HEK293T (cell line): ENCODE measurements around the gene TMC1.

ENCODE experiments used
- BHLHE40 ChIP-seq: fragments of 450-650 bp; IDR thresholded peaks from 2 replicates; pipeline ENCODE4 v1.6.1; 2016; ENCODE audit warnings: mild to moderate bottlenecking, moderate library complexity, borderline replicate concordance
- ELF4 ChIP-seq: fragments of 450-650 bp; IDR thresholded peaks from 2 replicates; pipeline ENCODE4 v1.6.1; 2017; ENCODE audit warnings: antibody characterized with exemption
- FOXA1 ChIP-seq: fragments of 450-650 bp; IDR thresholded peaks from 2 replicates; pipeline ENCODE4 v1.6.1; 2016; ENCODE audit warnings: mild to moderate bottlenecking
- FOXM1 ChIP-seq: fragments of 450-650 bp; IDR thresholded peaks from 2 replicates; pipeline ENCODE4 v1.6.1; 2017; ENCODE audit warnings: mild to moderate bottlenecking, borderline replicate concordance
- NFRKB ChIP-seq: fragments of 450-650 bp; IDR thresholded peaks from 2 replicates; pipeline ENCODE4 v1.6.1; 2016; ENCODE audit warnings: mild to moderate bottlenecking, moderate library complexity
- SP1 ChIP-seq: fragments of 450-650 bp; IDR thresholded peaks from 2 replicates; pipeline ENCODE4 v1.6.1; 2017
- SUZ12 ChIP-seq: fragments of 450-650 bp; IDR thresholded peaks from 2 replicates; pipeline ENCODE4 v1.6.1; 2016; ENCODE audit warnings: mild to moderate bottlenecking
- TARDBP ChIP-seq: fragments of 450-650 bp; IDR thresholded peaks from 2 replicates; pipeline ENCODE4 v1.6.1; 2016
- ZNF384 ChIP-seq: fragments of 450-650 bp; IDR thresholded peaks from 2 replicates; pipeline ENCODE4 v1.6.1; 2016
- TF ChIP-seq, protein P1 (sequence below): fragments of 450-650 bp; IDR thresholded peaks from 2 replicates; pipeline ENCODE4 v1.6.1; 2016

DNA sequence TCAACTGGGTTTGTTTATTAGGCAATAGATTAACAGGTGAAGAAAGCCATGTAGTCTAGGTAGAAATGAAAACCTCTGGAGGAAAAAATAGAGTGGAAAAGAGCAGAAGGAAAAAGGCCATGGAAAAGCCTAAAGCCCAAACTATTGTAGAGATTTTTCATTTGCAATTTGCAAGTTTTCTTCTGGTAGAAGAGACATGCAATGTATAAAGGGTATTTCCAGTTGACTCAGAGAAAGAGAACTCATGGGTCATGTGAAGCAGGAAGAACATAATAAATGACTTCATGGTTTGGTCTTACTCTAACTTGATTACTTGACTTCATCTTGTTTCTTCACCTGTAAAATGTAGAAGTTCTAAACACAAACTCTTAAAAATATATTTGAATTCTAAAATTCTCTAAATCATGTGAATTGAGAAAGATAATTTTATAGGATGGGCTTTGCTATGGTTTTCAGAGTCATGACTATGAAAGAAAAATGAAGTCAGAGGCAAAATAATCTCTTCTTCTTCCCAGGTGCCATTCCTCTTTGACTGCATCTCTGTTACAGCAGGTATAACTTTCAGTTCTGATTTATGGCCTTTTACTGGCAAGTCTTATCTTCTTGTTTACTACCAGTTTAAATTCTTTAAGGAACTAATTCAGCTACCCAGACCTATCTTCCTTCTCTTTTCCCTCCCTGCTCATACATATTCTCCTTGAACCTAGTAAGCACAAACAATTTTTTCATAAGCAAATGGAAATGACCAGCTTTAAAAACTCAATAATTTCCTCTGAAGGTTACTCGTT, 47.7 kb upstream of the TMC1 start:
- TF ChIP-seq FOXM1 (no peak), FOXA1 (no peak), SP1 (no peak), SUZ12 (no peak), ZNF384 (no peak), TARDBP (no peak), ELF4 (no peak), NFRKB (no peak), BHLHE40 (no peak)
- TF ChIP-seq, protein P1, sequence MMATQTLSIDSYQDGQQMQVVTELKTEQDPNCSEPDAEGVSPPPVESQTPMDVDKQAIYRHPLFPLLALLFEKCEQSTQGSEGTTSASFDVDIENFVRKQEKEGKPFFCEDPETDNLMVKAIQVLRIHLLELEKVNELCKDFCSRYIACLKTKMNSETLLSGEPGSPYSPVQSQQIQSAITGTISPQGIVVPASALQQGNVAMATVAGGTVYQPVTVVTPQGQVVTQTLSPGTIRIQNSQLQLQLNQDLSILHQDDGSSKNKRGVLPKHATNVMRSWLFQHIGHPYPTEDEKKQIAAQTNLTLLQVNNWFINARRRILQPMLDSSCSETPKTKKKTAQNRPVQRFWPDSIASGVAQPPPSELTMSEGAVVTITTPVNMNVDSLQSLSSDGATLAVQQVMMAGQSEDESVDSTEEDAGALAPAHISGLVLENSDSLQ = no peak
